GM19438 (cell line): Measurements from ENCODE around the gene SLC12A4.
A peak's percentile ranks its signal among the peaks of the same experiment; 100 is the strongest.
"Not testable (repeated sequence)": the region's sequence is repeated elsewhere in the genome, so short reads cannot be mapped to it uniquely, and the experiment has no call there.

Experiments used
- ATAC-seq: cut with Tn5 transposase; IDR thresholded peaks from one replicate; pipeline ENCODE4 v1.9.1; 2021; ENCODE audit warnings: low read depth; ENCODE audit not compliant: unreplicated experiment

SLC12A4 gene

DNA sequence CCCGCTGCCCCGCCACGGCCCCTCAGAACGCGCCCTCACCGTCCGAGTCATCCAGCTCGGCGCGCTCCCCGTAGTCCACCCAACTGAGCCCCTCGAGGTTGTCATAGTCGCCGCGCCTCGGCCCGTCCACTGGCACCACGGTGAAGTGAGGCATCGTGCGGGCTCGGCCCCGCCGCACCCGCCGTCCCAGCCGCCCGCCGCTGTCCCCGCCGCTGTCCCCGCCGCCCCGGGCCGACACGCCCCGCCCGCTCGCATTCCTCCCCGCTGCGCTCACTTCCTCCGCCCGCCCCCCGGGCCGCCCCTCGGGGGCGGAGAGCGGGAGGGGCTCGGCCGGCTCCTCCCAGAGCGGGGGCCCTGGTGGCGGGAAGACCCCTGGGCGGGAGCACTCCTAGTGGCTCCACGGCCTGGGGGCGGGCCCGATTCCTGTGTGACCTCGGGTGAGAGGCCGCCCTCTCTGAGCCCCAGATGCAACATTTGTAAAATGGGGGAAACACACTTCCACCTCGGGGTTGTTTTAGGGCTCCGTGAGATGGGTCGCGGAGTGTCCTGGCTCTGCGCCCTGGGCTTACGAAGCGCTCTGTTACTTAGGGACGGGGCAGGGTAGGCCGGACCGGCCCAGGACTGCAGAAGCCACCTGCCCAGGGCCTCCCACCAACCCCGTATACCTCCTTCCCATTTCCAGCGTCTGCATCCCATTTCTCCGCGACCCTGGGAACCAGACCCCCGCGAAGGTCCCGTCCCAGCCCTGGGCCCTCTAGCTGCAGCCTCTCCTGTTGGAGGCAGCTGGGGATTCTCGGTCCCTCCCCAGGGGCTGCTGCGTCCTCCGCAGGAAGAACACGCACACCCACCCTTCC, at the start of gene SLC12A4:
Gene SLC12A4, minus strand, starts transcription at position 238 of the 854 bp plus-strand sequence. Its CDS starts 84 bp downstream, at position 154.
- ATAC-seq = peak; percentile 75

DNA sequence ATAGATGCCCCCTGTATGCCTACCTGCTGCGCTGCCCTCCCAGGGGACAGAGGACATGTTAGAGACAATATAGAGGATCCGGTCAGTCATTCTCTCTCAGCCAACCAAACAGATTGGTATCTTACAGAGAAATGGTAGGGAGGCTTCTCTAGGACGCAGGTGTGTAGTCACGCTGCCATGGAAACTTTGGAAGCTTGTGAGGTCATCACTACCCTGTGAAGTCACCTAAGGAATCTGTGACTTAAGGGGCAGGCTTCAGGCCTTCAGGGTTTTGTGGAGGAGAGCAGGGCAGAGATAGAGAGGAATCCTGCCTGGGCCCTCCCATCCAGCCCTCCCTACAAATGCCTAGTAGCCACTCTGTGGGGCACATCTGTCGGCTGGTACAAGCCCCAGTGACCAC, 47.2 kb upstream of the SLC12A4 start, which contains the start of gene DPEP2NB:
Gene DPEP2NB, minus strand, starts transcription at position 231 of the 400 bp plus-strand sequence. Its CDS starts 141 bp downstream, at position 90.
- ATAC-seq = no peak

DNA sequence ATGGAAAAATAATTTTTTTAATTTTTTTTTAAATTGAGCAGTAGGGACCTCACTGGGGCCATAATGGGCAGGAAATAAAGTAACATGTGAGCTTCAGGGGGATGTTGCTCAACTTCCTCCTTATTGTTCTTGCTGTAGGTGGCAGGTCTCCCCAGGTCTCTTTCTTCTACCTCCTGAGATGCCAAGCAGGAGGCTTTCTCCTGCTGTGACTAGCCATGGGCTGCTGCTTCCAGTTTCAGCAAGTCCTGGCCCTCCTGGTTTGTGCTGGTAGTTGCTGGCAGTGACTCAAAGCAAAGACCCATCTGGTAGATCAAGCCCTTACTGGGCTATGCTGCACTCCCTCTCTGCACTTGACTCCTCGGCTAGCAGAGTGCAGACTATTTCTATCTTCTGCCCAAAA, 45.0 kb upstream of the SLC12A4 start:
- ATAC-seq = no peak

DNA sequence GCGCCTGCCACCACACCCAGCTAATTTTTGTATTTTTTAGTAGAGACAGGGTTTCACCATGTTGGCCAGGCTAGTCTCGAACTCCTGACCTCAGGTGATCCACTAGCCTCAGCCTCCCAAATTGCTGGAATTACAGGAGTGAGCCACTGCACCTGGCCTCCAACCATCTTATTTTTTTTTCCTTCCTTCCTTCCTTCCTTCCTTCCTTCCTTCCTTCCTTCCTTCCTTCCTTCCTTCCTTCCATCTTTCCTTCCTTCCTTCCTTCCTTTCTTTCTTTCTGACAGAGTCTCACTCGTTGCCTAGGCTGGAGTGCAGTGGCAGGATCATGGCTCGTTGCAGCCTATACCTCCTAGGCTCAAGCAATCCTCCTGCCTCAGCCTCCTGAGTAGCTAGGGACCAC, 41.4 kb upstream of the SLC12A4 start:
- not testable (repeated sequence) for ATAC-seq

DNA sequence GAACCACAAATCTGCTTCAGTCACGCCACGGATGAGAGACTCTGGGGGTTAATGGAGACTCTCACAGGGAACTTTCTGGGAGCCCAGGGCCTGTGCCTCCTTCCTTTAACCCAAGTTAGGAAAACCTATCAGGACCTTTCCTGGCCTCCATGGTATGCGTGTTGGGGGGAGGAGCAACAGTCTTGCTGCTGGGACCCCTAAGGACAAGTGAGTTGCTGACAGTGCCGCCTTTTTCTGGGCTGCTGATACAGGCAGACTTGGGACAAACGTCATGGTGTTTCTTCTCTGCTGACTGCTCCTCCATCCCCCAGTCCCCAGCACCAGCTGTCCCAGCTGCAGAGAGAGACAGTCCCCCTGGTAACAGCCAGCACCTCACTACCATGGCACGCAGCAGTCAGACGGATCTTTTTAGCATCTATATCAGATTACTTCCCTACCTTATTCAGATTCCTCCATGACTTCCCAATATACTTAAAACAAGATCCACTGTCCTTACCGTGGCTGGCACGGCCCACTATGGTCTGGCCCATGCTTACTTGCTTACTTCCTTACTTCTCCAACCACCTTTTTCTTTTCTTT, 40.8 kb upstream of the SLC12A4 start:
- no peak for ATAC-seq

DNA sequence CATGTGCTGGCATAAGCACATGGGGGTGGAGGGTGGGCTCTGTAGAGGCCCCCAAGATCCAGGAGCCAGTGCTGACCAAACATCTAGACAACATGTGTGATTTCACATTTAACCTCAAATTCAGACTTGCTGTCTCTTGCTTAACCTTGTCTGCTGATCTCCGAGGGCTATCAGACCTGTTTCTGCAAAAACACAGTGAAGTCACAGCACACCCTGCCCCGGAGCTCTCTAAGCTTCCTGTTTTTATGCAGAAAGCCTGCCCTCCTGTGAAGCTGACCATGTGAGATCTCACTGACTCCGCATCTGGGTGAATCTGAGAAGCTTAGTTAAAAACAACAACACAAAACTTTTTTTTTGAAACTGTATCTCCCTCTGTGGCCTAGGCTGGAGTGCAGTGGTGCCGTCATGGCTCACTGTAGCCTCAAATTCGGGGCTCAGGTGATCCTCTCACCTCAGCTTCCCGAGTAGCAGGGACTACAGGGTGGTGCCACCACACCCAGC, 37.4 kb upstream of the SLC12A4 start:
- no peak for ATAC-seq

DNA sequence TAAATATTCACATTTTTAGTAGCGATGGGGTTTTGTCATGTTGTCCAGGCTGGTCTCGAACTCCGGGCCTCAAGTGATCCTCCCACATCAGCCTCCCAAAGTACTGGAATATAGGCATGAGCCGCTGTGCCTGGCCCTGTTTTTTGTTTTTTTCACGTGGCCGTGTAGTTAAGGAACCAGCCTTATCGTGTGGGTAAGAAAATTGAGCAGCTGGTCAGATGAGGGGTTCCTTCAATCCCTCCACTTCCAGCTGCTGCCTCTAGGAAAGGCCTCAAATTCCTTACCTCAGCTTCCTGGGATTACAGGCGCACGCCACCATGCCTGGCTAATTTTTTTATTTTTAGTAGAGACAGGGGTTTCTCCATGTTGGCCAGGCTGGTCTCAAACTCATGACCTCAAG, 36.8 kb upstream of the SLC12A4 start:
- ATAC-seq = no peak

DNA sequence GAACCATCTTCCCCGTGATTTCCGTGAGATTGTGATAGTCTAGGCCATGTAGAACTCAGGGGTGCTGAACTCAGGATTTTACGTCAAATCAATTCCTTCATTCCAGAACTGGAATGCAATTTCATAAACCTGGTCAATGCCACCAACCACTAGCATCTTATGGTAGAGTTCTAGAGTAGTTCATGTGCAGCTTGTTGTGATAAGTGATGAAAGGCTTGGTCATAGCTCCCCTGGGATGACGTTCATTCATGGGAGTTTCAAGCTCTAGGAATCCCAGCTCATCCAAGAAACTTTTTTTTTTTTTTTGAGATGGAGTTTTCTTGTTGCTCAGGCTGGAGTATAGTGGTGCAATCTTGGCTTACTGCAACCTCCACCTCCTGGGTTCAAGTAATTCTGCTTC, 34.6 kb upstream of the SLC12A4 start:
- no peak for ATAC-seq

DNA sequence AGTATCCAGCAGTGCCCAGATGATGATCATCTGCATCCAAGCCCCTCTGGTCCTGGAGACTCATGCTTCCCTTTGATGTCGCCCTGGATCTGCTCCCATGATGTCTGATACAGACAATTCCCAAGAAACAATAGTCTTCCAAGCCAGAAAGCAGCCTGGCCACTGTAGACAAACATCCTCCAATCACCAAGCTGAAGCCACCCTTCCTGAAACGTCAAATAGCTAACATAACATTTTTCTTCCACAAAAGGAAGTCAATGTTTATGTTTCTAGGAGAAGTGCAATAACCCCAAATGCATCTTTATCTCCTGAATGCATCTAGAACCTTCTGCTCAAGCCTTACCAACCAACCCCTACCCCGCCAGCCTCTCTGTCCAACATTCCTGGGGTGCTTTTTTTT, 32.0 kb upstream of the SLC12A4 start:
- no peak for ATAC-seq

DNA sequence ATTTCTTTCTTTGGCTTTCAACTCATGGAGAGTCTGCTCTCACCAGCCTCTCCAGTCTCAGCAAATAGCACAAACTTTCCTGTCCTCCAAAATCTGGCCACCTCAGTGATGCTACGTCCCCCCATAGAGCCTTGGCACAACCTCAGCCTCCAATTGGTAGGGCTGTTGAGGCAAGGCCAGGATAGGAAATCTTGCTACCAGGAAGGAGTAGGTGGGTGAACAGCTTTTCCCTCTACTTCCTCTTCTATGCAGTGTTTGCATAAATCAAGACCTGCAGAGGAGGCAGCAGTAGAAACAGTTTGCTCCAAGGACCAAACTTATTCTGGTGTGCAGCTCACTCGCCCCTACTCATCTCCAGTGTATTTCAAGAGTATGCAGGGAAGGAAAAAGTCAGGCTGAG, 31.5 kb upstream of the SLC12A4 start:
- ATAC-seq = no peak

DNA sequence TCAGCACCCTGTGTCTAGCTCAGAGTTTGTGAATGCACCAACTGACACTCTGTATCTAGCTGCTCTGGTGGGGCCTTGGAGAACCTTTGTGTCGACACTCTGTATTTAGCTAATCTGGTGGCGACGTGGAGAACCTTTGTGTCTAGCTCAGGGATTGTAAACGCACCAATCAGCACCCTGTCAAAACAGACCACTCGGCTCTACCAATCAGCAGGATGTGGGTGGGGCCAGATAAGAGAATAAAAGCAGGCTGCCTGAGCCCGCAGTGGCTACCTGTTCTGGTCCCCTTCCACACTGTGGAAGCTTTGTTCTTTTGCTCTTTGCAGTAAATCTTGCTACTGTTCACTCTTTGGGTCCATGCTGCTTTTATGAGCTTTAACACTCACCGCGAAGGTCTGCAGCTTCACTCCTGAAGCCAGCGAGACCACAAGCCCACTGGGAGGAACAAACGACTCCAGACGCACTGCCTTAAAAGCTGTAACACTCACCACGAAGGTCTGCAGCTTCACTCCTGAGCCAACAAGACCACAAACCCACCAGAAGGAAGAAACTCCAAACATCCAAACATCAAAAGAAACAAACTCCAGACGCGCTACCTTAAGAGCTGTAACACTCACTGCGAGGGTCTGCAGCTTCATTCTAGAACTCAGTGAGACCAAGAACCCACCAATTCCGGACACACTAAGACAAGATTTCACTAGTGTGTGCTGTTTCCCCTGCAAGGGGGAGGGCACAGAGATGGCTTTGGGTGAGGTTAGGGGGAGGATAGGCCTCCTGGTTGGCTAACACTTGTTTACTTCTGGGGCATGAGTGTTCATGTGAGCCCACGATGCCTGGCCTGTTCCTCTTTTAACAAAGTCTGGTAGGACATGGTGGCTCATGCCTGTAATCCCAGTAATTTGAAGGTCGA, 30.6 kb upstream of the SLC12A4 start, which contains the start of gene DPEP2:
Gene DPEP2, minus strand, starts transcription at position 706 of the 910 bp plus-strand sequence. CDS start 6,272 bp downstream, outside the sequence.
- not testable (repeated sequence) for ATAC-seq

DNA sequence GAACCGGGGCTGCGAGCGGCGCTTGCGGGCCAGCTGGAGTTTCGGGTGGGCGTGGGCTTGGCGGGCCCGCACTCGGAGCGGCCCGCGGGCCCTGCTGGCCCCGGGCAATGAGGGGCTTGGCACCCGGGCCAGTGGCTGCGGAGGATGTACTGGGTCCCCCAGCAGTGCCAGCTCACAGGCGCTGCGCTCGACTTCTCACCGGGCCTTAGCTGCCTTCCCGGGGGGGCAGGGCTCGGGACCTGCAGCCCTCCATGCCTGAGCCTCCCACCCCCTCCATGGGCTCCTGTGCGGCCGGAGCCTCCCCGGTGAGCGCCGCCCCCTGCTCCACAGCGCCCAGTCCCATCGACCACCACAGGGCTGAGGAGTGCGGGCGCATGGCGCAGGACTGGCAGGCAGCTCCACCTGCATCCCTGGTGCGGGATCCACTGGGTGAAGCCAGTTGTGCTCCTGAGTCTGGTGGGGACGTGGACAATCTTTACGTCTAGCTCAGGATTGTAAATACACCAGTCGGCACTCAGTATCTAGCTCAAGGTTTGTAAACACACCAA, 29.9 kb upstream of the SLC12A4 start:
- ATAC-seq = not testable (repeated sequence)

DNA sequence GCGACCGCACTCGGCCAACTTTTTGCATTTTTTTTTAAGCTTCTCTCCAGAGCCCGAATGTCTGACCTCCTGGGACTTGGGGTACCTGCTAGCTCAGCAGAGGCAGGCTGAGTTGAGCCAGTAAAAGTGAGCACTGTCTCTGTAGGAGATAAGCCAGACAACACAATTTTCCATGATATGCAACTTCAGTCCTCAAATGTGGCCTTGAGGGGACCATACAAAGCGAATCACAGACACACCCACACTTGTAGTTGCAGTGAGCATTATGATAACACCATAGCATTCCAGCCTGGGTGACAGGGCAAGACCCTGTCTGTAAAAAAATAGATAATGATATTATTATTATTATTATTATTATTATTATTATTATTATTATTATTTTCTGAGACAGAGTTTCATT, 28.2 kb upstream of the SLC12A4 start:
- ATAC-seq = no peak

DNA sequence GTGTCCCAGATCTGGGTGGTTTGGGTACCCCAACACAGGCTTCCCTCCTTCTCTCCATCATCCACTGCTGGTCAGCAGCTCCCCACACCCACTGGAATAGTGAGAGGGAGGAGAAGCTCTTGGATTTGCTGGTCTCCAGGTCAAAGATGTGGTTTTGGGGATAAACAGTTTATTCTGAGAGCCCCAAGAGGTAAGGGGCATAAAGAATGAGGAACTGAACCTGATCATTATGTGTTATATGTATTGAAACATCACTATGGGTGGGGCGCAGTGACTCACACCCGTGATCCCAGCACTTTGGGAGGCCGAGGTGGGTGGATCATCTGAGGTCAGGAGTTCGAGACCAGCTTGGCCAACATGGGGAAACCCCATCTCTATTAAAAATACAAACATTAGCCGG, 27.0 kb upstream of the SLC12A4 start:
- no peak for ATAC-seq

DNA sequence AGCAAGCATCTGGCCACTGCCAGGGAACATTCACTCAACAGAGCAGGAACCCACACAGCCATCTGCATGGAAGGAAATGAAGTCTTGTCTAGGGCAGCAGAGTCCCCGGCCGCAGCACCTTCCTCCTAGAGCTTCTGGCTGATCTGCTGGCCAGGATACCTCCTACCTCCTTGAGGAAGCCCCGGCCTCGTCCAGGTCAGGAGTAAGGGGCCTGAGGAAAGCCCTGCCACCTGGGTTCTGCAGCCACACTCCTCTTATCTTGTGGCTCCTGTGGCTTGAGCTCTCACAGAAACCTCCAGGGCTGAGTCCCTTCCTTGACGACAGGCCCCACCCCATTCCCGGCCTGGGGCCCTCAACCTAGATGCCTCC, 25.6 kb upstream of the SLC12A4 start:
- ATAC-seq = peak; percentile 15

DNA sequence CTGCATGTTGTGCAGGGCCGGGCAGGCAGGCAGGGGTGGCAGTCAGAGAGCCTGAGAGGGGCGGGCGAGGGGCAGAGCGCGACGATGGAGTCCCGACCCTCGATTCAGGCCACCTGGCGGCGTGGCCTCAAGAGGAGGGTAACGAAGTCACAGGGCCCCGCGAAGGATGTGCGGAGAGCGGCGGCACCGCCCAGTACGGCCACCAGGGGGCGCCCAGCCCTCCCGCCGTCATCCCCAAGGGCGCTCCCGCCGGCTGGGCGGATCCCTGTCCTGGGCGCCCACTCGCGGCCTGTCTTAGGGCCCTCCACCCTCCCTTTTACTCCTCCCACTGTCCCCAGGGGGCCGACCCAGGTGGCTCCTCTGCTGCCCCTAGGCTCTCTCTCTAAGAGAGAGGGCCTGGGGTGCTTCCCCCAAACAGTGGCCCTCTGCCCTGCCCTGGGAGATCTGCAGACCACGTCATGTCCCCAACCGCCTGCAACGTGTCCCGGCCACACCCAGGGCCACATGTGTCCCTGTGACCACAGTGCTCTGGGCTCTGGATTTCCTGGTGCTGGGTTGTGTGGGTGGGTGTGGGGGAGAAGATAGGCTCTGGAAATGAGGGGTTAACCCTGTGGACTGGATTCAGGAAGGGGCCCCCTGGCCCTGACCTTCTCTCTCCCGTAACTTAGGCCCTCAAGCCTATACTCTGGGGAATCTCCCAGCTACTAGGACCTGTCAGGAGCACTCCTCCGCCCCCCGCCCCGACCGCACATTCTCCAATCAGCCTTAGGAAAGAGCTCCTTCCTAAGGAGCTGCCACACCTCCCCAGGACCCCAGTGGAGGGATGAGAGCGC, 25.0 kb upstream of the SLC12A4 start:
- peak; percentile 69 for ATAC-seq

DNA sequence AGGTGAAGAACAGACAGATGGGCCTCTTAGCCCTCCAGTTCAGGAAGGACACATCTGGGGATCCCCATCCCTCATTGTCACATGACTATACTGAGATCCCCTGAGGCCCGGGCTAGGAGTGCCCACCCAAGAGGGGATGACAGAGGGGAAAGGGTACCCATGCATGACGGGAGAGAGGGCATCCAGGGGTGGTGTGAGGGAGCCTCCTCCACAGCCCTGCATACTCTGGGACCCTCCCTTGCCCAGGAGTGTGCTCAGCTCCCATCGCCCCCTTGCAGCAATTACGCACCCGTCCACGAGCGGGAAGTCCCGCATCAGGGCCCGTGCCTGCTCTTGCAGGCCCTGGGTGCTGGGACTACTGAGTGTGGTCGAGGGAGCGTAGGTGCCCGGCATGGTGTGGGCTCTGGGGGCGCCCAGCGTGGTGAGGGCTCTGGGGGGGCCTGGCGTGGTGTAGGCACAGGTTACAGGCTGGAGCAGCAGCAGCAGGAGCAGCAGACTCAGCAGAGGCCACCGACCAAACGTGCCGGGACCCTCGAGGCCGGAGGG, 24.3 kb upstream of the SLC12A4 start:
- ATAC-seq = no peak

DNA sequence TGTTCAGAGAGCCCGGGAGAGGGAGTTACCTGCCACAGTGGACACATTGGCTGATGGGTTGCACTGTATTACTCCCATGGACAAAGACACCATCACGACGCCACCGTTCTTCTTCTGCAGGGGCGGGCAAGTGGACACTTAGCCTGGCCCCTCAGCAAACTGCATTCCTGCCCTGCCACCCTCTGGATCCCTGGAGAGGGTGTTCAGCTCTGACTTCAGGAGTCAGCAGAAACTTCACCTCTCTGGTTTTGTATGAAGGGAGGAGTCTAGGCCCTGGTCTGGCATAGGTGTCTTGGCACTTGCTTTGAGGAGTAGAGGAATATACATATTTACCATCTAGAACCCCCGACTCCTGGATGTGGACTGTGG, 21.6 kb upstream of the SLC12A4 start:
- ATAC-seq = no peak

DNA sequence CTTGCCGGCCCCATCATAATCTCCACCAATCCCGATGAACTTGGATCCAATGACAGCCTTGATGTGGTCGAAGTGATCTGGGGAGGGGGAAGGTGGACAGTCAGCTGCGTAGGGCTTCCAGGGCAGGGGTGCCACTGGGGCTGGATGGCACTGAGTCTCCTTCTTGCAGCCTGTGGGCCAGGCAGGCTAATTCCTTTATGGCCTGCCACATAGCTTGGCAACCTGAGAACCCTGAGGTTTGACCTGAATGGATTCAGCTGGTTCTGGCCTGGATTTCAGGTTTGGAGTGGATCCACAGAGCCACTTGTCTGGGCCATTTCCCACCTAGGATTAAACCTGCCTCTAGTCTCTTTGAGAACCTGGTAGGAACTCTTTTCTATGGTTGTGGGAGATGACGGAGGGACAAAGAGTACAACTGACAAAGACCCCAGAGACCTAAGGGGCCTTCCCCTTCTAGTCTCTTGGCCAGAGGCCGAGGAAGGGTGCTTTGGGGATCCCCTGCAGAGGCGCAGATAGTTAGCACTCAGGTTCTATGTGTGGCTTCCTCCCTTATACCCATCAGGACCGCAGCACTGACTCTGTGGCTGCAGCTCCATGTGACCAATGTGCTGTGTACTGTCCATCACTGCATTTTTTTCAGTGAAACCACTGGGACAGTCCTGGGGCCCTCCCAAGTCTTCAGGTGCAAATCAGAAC, 21.0 kb upstream of the SLC12A4 start:
- no peak for ATAC-seq
